T-helper 1 cell treated with Interleukin-12 subunit alpha and Interleukin-12 subunit beta and Interleukin-4 antibody, amounts not matched to agents 30 μg/mL and 1 μg/mL, for 36 hours (primary cell): ENCODE measurements around the gene FNBP1.
"Not testable (repeated sequence)": the region's sequence is repeated elsewhere in the genome, so short reads cannot be mapped to it uniquely, and the experiment has no call there.

Experiments
- H3K27ac Mint-ChIP-seq: one replicate; pipeline ENCODE4 v1.8.0; 2021; ENCODE audit warnings: mild to moderate bottlenecking, mixed read lengths
- H3K27me3 Mint-ChIP-seq: one replicate; pipeline ENCODE4 v1.8.0; 2021; ENCODE audit warnings: low read depth, mixed read lengths
- H3K36me3 Mint-ChIP-seq: one replicate; pipeline ENCODE4 v1.8.0; 2021; ENCODE audit warnings: low read depth, mixed read lengths
- H3K4me1 Mint-ChIP-seq: one replicate; pipeline ENCODE4 v1.8.0; 2021; ENCODE audit warnings: low read depth, mixed read lengths
- H3K4me3 Mint-ChIP-seq: one replicate; pipeline ENCODE4 v1.8.0; 2021; ENCODE audit warnings: mild to moderate bottlenecking, moderate library complexity, mixed read lengths
- H3K9me3 Mint-ChIP-seq: one replicate; pipeline ENCODE4 v1.8.0; 2021; ENCODE audit warnings: mixed read lengths

Gene FNBP1

GRCh38 chr9:129981180-129981907 is 61.6 kb downstream of the FNBP1 start:
- Mint-ChIP-seq H3K4me1 (peaks cover 19% of the 10 kb centered on the region), H3K9me3 (no peaks in the 10 kb centered on the region), H3K4me3 (no peak overlapping the region), H3K27ac (no peak overlapping the region), H3K27me3 (no peaks in the 10 kb centered on the region), H3K36me3 (peaks cover 39% of the 10 kb centered on the region)

GRCh38 chr9:129980224-129980623 is 62.8 kb downstream of the FNBP1 start:
- H3K27ac Mint-ChIP-seq, H3K4me3 Mint-ChIP-seq, H3K9me3 Mint-ChIP-seq, H3K27me3 Mint-ChIP-seq: not testable (repeated sequence)
- H3K4me1 Mint-ChIP-seq: peaks cover 16% of the 10 kb centered on the region
- H3K36me3 Mint-ChIP-seq: peaks cover 40% of the 10 kb centered on the region

GRCh38 chr9:129979071-129979745 is 63.8 kb downstream of the FNBP1 start:
- Mint-ChIP-seq H3K36me3 (peaks cover 40% of the 10 kb centered on the region), H3K27ac (no peak overlapping the region), H3K27me3 (no peaks in the 10 kb centered on the region), H3K9me3 (no peaks in the 10 kb centered on the region), H3K4me1 (peaks cover 9% of the 10 kb centered on the region), H3K4me3 (no peak overlapping the region)

- peaks cover 12% of the 10 kb centered on the region for H3K4me1 Mint-ChIP-seq
- H3K4me3 Mint-ChIP-seq: no peak overlapping the region
- H3K9me3 Mint-ChIP-seq: no peaks in the 10 kb centered on the region
- no peaks in the 10 kb centered on the region for H3K27me3 Mint-ChIP-seq
- no peak overlapping the region for H3K27ac Mint-ChIP-seq
- peaks cover 39% of the 10 kb centered on the region for H3K36me3 Mint-ChIP-seq
Observed at GRCh38 chr9:129972816-129973215, 70.2 kb downstream of the FNBP1 start.

- H3K4me1 Mint-ChIP-seq: peaks cover 37% of the 10 kb centered on the region
- H3K36me3 Mint-ChIP-seq: peaks cover 34% of the 10 kb centered on the region
- no peaks in the 10 kb centered on the region for H3K27me3 Mint-ChIP-seq
- H3K9me3 Mint-ChIP-seq: no peaks in the 10 kb centered on the region
- H3K4me3 Mint-ChIP-seq: no peak overlapping the region
- peak overlapping the region; percentile 63 for H3K27ac Mint-ChIP-seq
Observed at GRCh38 chr9:129968690-129969485, 74.1 kb downstream of the FNBP1 start.

- Mint-ChIP-seq H3K4me3 (no peak overlapping the region), H3K9me3 (no peaks in the 10 kb centered on the region), H3K27me3 (no peaks in the 10 kb centered on the region), H3K4me1 (peaks cover 55% of the 10 kb centered on the region), H3K27ac (peak overlapping the region; percentile 89), H3K36me3 (peaks cover 36% of the 10 kb centered on the region)
Observed at GRCh38 chr9:129964901-129965734, 77.9 kb downstream of the FNBP1 start.

- H3K4me1 Mint-ChIP-seq: peaks cover 52% of the 10 kb centered on the region
- peak overlapping the region; percentile 89 for H3K27ac Mint-ChIP-seq
- no peaks in the 10 kb centered on the region for H3K27me3 Mint-ChIP-seq
- no peaks in the 10 kb centered on the region for H3K9me3 Mint-ChIP-seq
- H3K4me3 Mint-ChIP-seq: peak overlapping the region; percentile 45
- peaks cover 35% of the 10 kb centered on the region for H3K36me3 Mint-ChIP-seq
Observed at GRCh38 chr9:129962889-129963703, 79.9 kb downstream of the FNBP1 start.

- Mint-ChIP-seq H3K4me1 (peaks cover 54% of the 10 kb centered on the region), H3K9me3 (no peaks in the 10 kb centered on the region), H3K4me3 (peak overlapping the region; percentile 45), H3K27me3 (no peaks in the 10 kb centered on the region), H3K27ac (peak overlapping the region; percentile 89), H3K36me3 (peaks cover 41% of the 10 kb centered on the region)
Observed at GRCh38 chr9:129962451-129962864, 80.5 kb downstream of the FNBP1 start.

- peaks cover 34% of the 10 kb centered on the region for H3K4me1 Mint-ChIP-seq
- peaks cover 44% of the 10 kb centered on the region for H3K36me3 Mint-ChIP-seq
- H3K27me3 Mint-ChIP-seq: no peaks in the 10 kb centered on the region
Observed at GRCh38 chr9:129958796-129959195, 84.2 kb downstream of the FNBP1 start.

GRCh38 chr9:129954868-129955550 is 88.0 kb downstream of the FNBP1 start:
- Mint-ChIP-seq H3K27me3 (no peaks in the 10 kb centered on the region), H3K36me3 (peaks cover 42% of the 10 kb centered on the region), H3K4me3 (no peak overlapping the region), H3K4me1 (peaks cover 18% of the 10 kb centered on the region), H3K27ac (peak overlapping the region; percentile 58), H3K9me3 (no peaks in the 10 kb centered on the region)

More at GRCh38 chr9:129958796-129959195, 84.2 kb downstream of the FNBP1 start:
- H3K9me3 Mint-ChIP-seq: no peaks in the 10 kb centered on the region
- no peak overlapping the region for H3K4me3 Mint-ChIP-seq
- H3K27ac Mint-ChIP-seq: no peak overlapping the region

GRCh38 chr9:129953736-129954135 is 89.3 kb downstream of the FNBP1 start:
- Mint-ChIP-seq H3K4me3 (no peak overlapping the region), H3K4me1 (peaks cover 24% of the 10 kb centered on the region), H3K9me3 (no peaks in the 10 kb centered on the region), H3K36me3 (peaks cover 50% of the 10 kb centered on the region), H3K27ac (no peak overlapping the region), H3K27me3 (no peaks in the 10 kb centered on the region)

- Mint-ChIP-seq H3K36me3 (peaks cover 42% of the 10 kb centered on the region), H3K27ac (no peak overlapping the region), H3K4me1 (peaks cover 21% of the 10 kb centered on the region)
Observed at GRCh38 chr9:129952337-129952736, 90.7 kb downstream of the FNBP1 start.

GRCh38 chr9:129949821-129950220 is 93.2 kb downstream of the FNBP1 start:
- H3K27me3 Mint-ChIP-seq: no peaks in the 10 kb centered on the region
- peaks cover 33% of the 10 kb centered on the region for H3K36me3 Mint-ChIP-seq
- no peak overlapping the region for H3K4me3 Mint-ChIP-seq
- no peaks in the 10 kb centered on the region for H3K9me3 Mint-ChIP-seq
- H3K4me1 Mint-ChIP-seq: peaks cover 34% of the 10 kb centered on the region
- no peak overlapping the region for H3K27ac Mint-ChIP-seq

More at GRCh38 chr9:129952337-129952736, 90.7 kb downstream of the FNBP1 start:
- H3K27me3 Mint-ChIP-seq: no peaks in the 10 kb centered on the region
- H3K4me3 Mint-ChIP-seq: no peak overlapping the region
- no peaks in the 10 kb centered on the region for H3K9me3 Mint-ChIP-seq
